Measurements from ENCODE around the gene ERN1. TPM values are rescaled to one million over a fixed set of nuclear protein-coding genes. Genes with fewer than 3 reads are reported as not detected.

The ERN1 gene
- total and polyA plus RNA-seq, 2 of the 13 experiments (the other 11 are each of a cell fraction or from before 2014, with no cell fraction given) = 6.0 to 12.7 TPM

DNA sequence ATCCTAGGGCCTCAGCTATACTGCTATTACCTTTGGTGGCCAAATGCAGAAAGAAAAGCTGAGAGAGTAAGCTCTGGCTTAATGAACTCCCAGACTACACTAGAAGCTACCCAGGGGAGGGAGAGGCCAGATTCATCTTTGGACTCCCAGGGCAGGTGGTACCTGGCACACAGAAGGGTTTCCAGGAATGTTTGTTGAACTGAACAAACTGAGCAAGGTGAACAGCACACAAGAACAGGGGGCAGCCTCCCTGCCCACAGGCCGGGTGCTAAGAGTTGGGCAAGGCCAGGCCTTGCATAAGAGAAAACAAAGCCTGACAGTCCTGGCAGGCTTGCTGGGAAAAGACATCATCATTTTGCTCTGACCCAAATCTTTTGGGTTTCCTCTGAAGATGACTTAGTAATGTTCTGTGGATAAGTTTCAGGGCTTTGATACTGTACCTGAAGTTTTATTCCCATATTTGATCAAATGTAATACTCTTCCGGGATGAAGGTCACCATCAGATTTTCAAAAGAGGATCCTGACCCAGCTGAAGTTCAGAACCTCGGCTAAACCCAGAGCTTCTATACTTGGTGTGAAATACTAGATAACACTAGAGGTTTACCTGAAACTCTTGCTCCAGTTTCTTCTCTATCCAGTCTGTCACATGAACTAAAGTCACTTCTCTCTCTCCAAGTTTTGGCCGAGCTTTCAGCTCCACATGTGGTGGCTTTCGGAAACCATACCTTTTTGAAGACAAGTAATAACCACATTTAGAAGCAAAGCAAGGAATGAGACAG is 20.5 kb upstream of the ERN1 start (continued):
- TF ChIP-seq, protein P1, sequence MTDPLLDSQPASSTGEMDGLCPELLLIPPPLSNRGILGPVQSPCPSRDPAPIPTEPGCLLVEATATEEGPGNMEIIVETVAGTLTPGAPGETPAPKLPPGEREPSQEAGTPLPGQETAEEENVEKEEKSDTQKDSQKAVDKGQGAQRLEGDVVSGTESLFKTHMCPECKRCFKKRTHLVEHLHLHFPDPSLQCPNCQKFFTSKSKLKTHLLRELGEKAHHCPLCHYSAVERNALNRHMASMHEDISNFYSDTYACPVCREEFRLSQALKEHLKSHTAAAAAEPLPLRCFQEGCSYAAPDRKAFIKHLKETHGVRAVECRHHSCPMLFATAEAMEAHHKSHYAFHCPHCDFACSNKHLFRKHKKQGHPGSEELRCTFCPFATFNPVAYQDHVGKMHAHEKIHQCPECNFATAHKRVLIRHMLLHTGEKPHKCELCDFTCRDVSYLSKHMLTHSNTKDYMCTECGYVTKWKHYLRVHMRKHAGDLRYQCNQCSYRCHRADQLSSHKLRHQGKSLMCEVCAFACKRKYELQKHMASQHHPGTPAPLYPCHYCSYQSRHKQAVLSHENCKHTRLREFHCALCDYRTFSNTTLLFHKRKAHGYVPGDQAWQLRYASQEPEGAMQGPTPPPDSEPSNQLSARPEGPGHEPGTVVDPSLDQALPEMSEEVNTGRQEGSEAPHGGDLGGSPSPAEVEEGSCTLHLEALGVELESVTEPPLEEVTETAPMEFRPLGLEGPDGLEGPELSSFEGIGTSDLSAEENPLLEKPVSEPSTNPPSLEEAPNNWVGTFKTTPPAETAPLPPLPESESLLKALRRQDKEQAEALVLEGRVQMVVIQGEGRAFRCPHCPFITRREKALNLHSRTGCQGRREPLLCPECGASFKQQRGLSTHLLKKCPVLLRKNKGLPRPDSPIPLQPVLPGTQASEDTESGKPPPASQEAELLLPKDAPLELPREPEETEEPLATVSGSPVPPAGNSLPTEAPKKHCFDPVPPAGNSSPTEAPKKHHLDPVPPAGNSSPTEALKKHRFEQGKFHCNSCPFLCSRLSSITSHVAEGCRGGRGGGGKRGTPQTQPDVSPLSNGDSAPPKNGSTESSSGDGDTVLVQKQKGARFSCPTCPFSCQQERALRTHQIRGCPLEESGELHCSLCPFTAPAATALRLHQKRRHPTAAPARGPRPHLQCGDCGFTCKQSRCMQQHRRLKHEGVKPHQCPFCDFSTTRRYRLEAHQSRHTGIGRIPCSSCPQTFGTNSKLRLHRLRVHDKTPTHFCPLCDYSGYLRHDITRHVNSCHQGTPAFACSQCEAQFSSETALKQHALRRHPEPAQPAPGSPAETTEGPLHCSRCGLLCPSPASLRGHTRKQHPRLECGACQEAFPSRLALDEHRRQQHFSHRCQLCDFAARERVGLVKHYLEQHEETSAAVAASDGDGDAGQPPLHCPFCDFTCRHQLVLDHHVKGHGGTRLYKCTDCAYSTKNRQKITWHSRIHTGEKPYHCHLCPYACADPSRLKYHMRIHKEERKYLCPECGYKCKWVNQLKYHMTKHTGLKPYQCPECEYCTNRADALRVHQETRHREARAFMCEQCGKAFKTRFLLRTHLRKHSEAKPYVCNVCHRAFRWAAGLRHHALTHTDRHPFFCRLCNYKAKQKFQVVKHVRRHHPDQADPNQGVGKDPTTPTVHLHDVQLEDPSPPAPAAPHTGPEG (CRISPR knock-in tag; IDR thresholded peaks at IDR 0.05) = peak; percentile 86; the same call in 1 of the 2 replicates
- TF ChIP-seq KLF13 (CRISPR knock-in tag; IDR thresholded peaks at IDR 0.05) (no peak), ZNF773 (CRISPR knock-in tag; IDR thresholded peaks at IDR 0.05; ENCODE audit: borderline replicate concordance) (0 out of 2 replicates have a peak, but pooled peaks have one; percentile 32), FOXO1 (CRISPR knock-in tag; IDR thresholded peaks at IDR 0.05) (peak; percentile 98), REXO4 (CRISPR knock-in tag; IDR thresholded peaks at IDR 0.05; ENCODE audit: borderline replicate concordance) (no peak), POLR2AphosphoS5 (IDR thresholded peaks at IDR 0.05; ENCODE audit: low read depth, low read length) (peak; percentile 55; the same call in 1 of the 2 replicates), KDM3A (CRISPR knock-in tag; IDR thresholded peaks at IDR 0.05; ENCODE audit: low read depth) (peak; percentile 87), RORA (CRISPR knock-in tag; IDR thresholded peaks at IDR 0.05) (no peak), ZSCAN21 (CRISPR knock-in tag; IDR thresholded peaks at IDR 0.05; ENCODE audit: borderline replicate concordance) (peak; percentile 92), DR1 (CRISPR knock-in tag; IDR thresholded peaks at IDR 0.05) (no peak), HCFC1 (IDR thresholded peaks at IDR 0.05; ENCODE audit: low read depth, low read length) (no peak), ZNF543 (CRISPR knock-in tag; IDR thresholded peaks at IDR 0.05) (peak; percentile 94), KLF16 (CRISPR knock-in tag; IDR thresholded peaks at IDR 0.05) (peak in 1 of 2 experiments; percentile 98; a peak in 2 of 4 replicates)
- TF ChIP-seq, protein P2, sequence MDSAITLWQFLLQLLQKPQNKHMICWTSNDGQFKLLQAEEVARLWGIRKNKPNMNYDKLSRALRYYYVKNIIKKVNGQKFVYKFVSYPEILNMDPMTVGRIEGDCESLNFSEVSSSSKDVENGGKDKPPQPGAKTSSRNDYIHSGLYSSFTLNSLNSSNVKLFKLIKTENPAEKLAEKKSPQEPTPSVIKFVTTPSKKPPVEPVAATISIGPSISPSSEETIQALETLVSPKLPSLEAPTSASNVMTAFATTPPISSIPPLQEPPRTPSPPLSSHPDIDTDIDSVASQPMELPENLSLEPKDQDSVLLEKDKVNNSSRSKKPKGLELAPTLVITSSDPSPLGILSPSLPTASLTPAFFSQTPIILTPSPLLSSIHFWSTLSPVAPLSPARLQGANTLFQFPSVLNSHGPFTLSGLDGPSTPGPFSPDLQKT (CRISPR knock-in tag; IDR thresholded peaks at IDR 0.05; ENCODE audit: borderline replicate concordance) = no peak
- TF ChIP-seq, protein P3, sequence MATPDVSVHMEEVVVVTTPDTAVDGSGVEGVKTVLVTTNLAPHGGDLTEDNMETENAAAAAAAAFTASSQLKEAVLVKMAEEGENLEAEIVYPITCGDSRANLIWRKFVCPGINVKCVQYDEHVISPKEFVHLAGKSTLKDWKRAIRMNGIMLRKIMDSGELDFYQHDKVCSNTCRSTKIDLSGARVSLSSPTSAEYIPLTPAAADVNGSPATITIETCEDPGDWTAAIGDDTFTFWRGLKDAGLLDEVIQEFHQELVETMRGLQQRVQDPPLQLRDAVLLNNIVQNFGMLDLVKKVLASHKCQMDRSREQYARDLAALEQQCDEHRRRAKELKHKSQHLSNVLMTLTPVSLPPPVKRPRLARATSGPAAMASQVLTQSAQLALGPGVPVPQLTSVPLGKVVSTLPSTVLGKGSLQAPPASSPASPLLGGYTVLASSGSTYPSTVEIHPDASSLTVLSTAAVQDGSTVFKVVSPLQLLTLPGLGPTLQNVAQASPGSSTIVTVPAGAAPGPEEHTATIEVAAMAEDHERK (CRISPR knock-in tag; IDR thresholded peaks at IDR 0.05; ENCODE audit: low read depth) = no peak; the same call in 1 of the 2 replicates
- TF ChIP-seq, protein P4, sequence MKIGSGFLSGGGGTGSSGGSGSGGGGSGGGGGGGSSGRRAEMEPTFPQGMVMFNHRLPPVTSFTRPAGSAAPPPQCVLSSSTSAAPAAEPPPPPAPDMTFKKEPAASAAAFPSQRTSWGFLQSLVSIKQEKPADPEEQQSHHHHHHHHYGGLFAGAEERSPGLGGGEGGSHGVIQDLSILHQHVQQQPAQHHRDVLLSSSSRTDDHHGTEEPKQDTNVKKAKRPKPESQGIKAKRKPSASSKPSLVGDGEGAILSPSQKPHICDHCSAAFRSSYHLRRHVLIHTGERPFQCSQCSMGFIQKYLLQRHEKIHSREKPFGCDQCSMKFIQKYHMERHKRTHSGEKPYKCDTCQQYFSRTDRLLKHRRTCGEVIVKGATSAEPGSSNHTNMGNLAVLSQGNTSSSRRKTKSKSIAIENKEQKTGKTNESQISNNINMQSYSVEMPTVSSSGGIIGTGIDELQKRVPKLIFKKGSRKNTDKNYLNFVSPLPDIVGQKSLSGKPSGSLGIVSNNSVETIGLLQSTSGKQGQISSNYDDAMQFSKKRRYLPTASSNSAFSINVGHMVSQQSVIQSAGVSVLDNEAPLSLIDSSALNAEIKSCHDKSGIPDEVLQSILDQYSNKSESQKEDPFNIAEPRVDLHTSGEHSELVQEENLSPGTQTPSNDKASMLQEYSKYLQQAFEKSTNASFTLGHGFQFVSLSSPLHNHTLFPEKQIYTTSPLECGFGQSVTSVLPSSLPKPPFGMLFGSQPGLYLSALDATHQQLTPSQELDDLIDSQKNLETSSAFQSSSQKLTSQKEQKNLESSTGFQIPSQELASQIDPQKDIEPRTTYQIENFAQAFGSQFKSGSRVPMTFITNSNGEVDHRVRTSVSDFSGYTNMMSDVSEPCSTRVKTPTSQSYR (CRISPR knock-in tag; IDR thresholded peaks at IDR 0.05; ENCODE audit: borderline replicate concordance) = peak; percentile 83; the same call in 1 of the 2 replicates

Data from HepG2 (cell line).